HT1080 (cell line): ENCODE results near the gene PSMD9. TPM values are rescaled to one million over a fixed set of nuclear protein-coding genes. Genes with fewer than 3 reads are reported as not detected.
"Not testable (repeated sequence)": the region's sequence is repeated elsewhere in the genome, so short reads cannot be mapped to it uniquely, and the experiment has no call there.

ENCODE experiments used
- DNase-seq: peaks from one replicate; pipeline ENCODE4 v3.0.0-alpha.2; 2015; ENCODE audit warnings: low read depth
- total RNA-seq: library from RNA; depleted of rRNA; stranded (reverse); fragments of >200 nt; shearing (Covaris generic); gene quantifications from 2 replicates; pipeline ENCODE4 v1.2.3, GENCODE V29; 2014

Gene PSMD9
- total RNA-seq, 1 experiment from 2014 or later: 162 TPM

GRCh38 chr12:121917950-121918678 is 29.5 kb downstream of the PSMD9 start, which contains the start of gene CFAP251:
TSS of gene CFAP251 (plus strand) at chr12:121918592. CDS start at chr12:121921306, 2,714 bp downstream.
- no peak for DNase-seq

DNA sequence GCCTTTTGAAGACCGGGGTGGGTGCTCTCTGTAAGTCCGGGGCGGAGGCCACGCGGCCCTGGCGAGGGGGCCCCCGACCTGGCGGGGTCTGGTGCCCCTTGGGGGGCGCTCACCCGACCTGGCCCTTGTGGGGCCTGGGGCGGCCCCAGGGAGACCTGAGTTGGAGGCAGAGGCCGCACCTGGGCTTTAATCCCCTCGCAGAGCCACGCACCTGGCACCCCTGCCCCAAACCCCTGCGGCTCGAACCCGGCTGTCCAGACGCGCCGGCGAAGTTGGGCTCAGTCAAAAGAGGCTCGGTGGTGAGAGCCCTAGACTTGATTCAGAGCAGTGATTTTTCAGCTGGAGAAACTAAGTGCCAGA is 30.1 kb downstream of the PSMD9 start:
- DNase-seq: no peak

- DNase-seq: no peak
Observed at GRCh38 chr12:121921066-121921465, 32.5 kb downstream of the PSMD9 start.

GRCh38 chr12:121925358-121925695 is 36.7 kb downstream of the PSMD9 start:
- DNase-seq: no peak

- DNase-seq: no peak
Observed at GRCh38 chr12:121926874-121927706, 38.5 kb downstream of the PSMD9 start.

GRCh38 chr12:121927813-121928212 is 39.2 kb downstream of the PSMD9 start:
- no peak for DNase-seq

DNA sequence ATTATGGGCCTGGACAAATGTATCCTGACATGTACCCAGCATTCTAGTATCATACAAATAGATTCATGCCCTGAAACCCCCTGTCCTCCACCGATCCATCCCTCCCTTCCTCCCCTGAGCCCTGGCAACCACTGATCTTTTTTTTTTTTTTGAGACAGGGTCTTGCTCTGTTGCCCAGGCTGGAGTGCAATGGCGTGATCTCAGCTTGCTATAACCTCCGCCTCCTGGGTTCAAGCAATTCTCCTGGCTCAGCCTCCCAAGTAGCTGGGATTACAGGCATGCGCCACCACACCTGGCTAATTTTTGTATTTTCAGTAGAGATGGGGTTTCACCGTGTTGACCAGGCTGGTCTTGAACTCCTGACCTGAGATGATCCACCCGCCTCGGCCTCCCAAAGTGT is 41.0 kb downstream of the PSMD9 start:
- DNase-seq: not testable (repeated sequence)

- no peak for DNase-seq
Observed at GRCh38 chr12:121930862-121931261, 42.3 kb downstream of the PSMD9 start.

DNA sequence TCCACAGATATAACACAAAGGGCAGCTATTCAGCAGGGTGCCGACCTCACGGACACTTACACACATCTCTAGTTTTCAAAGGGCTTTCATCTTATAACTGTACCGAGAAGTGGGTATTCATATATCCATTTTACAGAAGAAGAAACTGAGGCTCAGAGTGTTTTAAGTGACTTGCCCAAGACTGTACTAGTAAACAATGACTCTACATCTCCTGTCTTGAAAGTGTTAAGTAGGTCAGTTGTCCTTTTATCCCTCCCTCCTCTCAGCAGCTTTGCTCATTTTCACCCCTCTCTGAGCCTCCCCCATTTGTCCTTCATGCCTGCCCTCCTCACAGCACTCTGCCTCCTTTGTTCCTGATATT is 43.6 kb downstream of the PSMD9 start:
- DNase-seq: no peak

GRCh38 chr12:121932914-121933521 is 44.4 kb downstream of the PSMD9 start:
- no peak for DNase-seq

DNA sequence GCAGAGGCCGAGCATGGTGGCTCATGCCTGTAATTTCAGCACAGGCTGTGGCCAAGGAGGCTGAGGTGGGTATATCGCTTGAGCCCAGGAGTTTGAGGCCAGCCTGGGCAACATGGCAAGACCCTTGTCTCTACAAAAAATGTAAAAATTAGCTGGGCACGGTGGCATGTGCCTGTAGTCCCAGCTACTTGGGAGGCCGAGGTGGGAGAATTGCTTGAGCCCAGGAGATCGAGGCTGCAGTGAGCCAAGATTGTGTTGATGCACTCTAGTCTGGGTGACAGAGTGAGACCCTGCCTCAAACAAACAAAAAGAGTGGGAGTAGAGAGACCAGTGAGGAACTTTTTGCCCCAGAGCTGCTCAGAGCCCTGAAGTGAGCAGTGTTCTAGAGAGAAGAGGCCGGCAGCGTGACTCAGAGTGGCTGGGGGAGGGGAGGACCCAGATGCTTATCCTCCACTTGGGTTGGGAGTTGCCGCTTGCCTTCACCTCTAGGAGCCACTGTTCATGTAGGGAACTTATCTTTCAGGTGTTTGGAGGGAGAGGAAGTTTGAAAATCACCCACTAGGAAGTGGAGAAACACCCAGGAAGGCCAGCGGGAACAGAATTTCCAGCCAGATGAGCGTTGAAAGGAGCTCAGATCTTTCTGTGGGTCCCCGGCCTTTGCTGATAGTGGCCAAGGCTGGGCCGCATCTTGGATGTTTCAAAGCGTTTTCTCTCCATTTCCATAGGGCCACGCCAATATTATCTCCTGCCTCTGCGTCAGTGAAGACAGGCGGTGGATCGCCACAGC is 45.1 kb downstream of the PSMD9 start:
- DNase-seq: peak; percentile 38

GRCh38 chr12:121934309-121934664 is 45.7 kb downstream of the PSMD9 start:
- DNase-seq: no peak

- no peak for DNase-seq
Observed at GRCh38 chr12:121937654-121938053, 49.1 kb downstream of the PSMD9 start.

DNA sequence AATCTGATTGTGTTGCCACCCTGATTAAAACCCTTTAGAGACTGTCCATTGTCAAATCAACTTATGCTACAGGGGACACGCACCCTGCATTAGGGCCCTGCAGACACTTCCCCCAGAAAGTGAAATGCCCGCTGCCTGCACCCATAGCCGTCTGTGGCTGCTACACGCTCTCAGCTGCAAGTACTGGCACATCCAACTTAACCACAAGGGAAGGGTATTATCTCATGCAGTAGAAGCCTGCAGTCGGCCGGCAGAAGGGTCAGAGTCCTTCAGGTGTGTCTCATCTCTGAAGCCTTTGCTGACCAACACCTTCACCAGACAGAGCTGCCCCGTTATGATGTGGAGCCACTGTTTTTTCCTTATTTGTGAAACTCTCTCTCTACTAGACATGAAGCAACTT is 50.6 kb downstream of the PSMD9 start:
- no peak for DNase-seq

GRCh38 chr12:121939992-121940766 is 51.6 kb downstream of the PSMD9 start:
- no peak for DNase-seq

GRCh38 chr12:121942145-121942718 is 53.6 kb downstream of the PSMD9 start:
- peak; percentile 90 for DNase-seq

DNA sequence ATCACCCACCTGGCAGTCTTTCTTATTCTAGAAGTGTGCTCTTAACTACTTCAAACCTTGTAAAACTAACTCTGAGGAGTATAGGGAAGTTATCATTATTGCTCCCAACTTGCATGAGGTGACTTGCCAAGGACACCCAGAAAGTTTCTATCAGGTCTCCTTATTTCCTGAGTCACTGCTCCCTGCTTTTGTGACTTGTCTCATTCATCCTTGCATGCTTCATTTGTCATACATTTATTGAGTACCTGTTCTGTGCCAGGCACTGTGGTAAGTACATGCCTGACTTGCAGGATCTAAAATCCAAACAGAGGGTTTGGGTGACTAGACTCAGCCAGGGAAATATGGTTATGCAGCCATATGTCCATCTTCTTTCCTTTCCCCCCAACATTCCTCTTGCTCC is 55.3 kb downstream of the PSMD9 start:
- DNase-seq: no peak

- DNase-seq: no peak
Observed at GRCh38 chr12:121946313-121947025, 57.9 kb downstream of the PSMD9 start.

GRCh38 chr12:121947981-121948380 is 59.4 kb downstream of the PSMD9 start:
- DNase-seq: no peak
